ENCODE measurements around the gene HARBI1.

The HARBI1 gene

GRCh38 chr11:46633291-46634217 is 16.5 kb upstream of the HARBI1 start:
- no peak for DNase-seq

GRCh38 chr11:46632502-46632901 is 15.5 kb upstream of the HARBI1 start:
- DNase-seq = no peak

GRCh38 chr11:46631676-46632075 is 14.6 kb upstream of the HARBI1 start:
- DNase-seq = no peak

GRCh38 chr11:46630237-46630636 is 13.2 kb upstream of the HARBI1 start:
- no peak for DNase-seq

GRCh38 chr11:46628961-46629360 is 11.9 kb upstream of the HARBI1 start:
- DNase-seq = no peak

- DNase-seq = no peak
Observed at GRCh38 chr11:46625406-46625805, 8.4 kb upstream of the HARBI1 start.

- no peak for DNase-seq
Observed at GRCh38 chr11:46618837-46619236, 1.8 kb upstream of the HARBI1 start.

- DNase-seq = no peak
Observed at GRCh38 chr11:46617972-46618314, 916 bp upstream of the HARBI1 start.

GRCh38 chr11:46616551-46617133 is 385 bp downstream of the HARBI1 start:
- no peak for DNase-seq

- DNase-seq = no peak
Observed at GRCh38 chr11:46615756-46616155, 1.3 kb downstream of the HARBI1 start.

- no peak for DNase-seq
Observed at GRCh38 chr11:46612326-46612725, 4.7 kb downstream of the HARBI1 start.

GRCh38 chr11:46611526-46612304 is 5.3 kb downstream of the HARBI1 start:
- no peak for DNase-seq

- DNase-seq = no peak
Observed at GRCh38 chr11:46609386-46609785, 7.6 kb downstream of the HARBI1 start.

- DNase-seq = no peak
Observed at GRCh38 chr11:46607516-46607915, 9.5 kb downstream of the HARBI1 start.

GRCh38 chr11:46604796-46605195 is 12.2 kb downstream of the HARBI1 start:
- no peak for DNase-seq

GRCh38 chr11:46603704-46604308 is 13.2 kb downstream of the HARBI1 start:
- no peak for DNase-seq

- DNase-seq = no peak
Observed at GRCh38 chr11:46601129-46601528, 15.9 kb downstream of the HARBI1 start.

- no peak for DNase-seq
Observed at GRCh38 chr11:46600194-46600960, 16.6 kb downstream of the HARBI1 start.

- no peak for DNase-seq
Observed at GRCh38 chr11:46599340-46600193, 17.5 kb downstream of the HARBI1 start.

GRCh38 chr11:46597609-46598219 is 19.3 kb downstream of the HARBI1 start:
- DNase-seq = no peak

GRCh38 chr11:46597155-46597554 is 19.9 kb downstream of the HARBI1 start:
- DNase-seq = no peak

All from right forelimb (tissue), 1 donor.